H9 (cell line): ENCODE data around the gene DUSP7. TPM values are rescaled to one million over a fixed set of nuclear protein-coding genes. Genes with fewer than 3 reads are reported as not detected.
A peak's percentile ranks its signal among the peaks of the same experiment; 100 is the strongest.

ENCODE experiments used
- DNase-seq: peaks from one replicate; pipeline ENCODE4 v3.0.0-alpha.2; 2017
- H2AFZ ChIP-seq: one replicate; pipeline ENCODE4 v1.6.1; 2013; ENCODE audit warnings: mild to moderate bottlenecking, low read length, control low read depth, moderate library complexity
- H2AK5ac ChIP-seq: 2 replicates; pipeline ENCODE4 v1.6.1; 2013; ENCODE audit warnings: low read length, control low read depth, mixed read lengths; ENCODE audit not compliant: insufficient read length
- H2BK120ac ChIP-seq: one replicate; pipeline ENCODE4 v1.6.1; 2013; ENCODE audit warnings: low read depth, mild to moderate bottlenecking, low read length, control low read depth, inconsistent platforms; ENCODE audit not compliant: poor library complexity, severe bottlenecking
- H2BK12ac ChIP-seq: 2 replicates; pipeline ENCODE4 v1.6.1; 2013; ENCODE audit warnings: low read length, control low read depth, mixed read lengths, low read depth; ENCODE audit not compliant: insufficient read length
- H2BK15ac ChIP-seq: 2 replicates; pipeline ENCODE4 v1.6.1; 2013; ENCODE audit warnings: low read depth, low read length, control low read depth
- H2BK20ac ChIP-seq: one replicate; pipeline ENCODE4 v1.6.1; 2013; ENCODE audit warnings: low read depth, mild to moderate bottlenecking, low read length, control low read depth, inconsistent platforms; ENCODE audit not compliant: poor library complexity, severe bottlenecking
- H2BK5ac ChIP-seq: 2 replicates; pipeline ENCODE4 v1.6.1; 2013; ENCODE audit warnings: low read length, control low read depth, mixed read lengths; ENCODE audit not compliant: insufficient read length
- H3K14ac ChIP-seq: 2 replicates; pipeline ENCODE4 v1.6.1; 2013; ENCODE audit warnings: low read length, control low read depth; ENCODE audit not compliant: insufficient read depth
- H3K18ac ChIP-seq: 2 replicates; pipeline ENCODE4 v1.6.1; 2013; ENCODE audit warnings: low read depth, mild to moderate bottlenecking, mixed read lengths, low read length, control low read depth; ENCODE audit not compliant: insufficient read length
- H3K23ac ChIP-seq: 2 replicates; pipeline ENCODE4 v1.6.1; 2013; ENCODE audit warnings: low read length, control low read depth, mixed read lengths, low read depth; ENCODE audit not compliant: insufficient read length
- H3K23me2 ChIP-seq: 2 replicates; pipeline ENCODE4 v1.6.1; 2013; ENCODE audit warnings: low read depth, mild to moderate bottlenecking, mixed read lengths, low read length, control low read depth; ENCODE audit not compliant: insufficient read length, poor library complexity, severe bottlenecking
- H3K27ac ChIP-seq: 2 replicates; pipeline ENCODE4 v1.5.1; 2013; ENCODE audit warnings: low read length, control low read depth, mixed read lengths, low read depth; ENCODE audit not compliant: insufficient read length
- H3K27me3 ChIP-seq: 2 replicates; pipeline ENCODE4 v1.6.1; 2013; ENCODE audit warnings: low read length, control low read depth, inconsistent platforms; ENCODE audit not compliant: insufficient read depth
- H3K4ac ChIP-seq: 2 replicates; pipeline ENCODE4 v1.6.1; 2013; ENCODE audit warnings: low read depth, mild to moderate bottlenecking, control low read depth, inconsistent platforms, low read length, moderate library complexity
- H3K4me1 ChIP-seq: 2 replicates; pipeline ENCODE4 v1.6.1; 2013; ENCODE audit warnings: low read length, control low read depth, inconsistent platforms; ENCODE audit not compliant: insufficient read depth
- H3K4me2 ChIP-seq: 2 replicates; pipeline ENCODE4 v1.6.1; 2013; ENCODE audit warnings: low read length, control low read depth, mixed read lengths; ENCODE audit not compliant: insufficient read length, insufficient read depth
- H3K56ac ChIP-seq: 2 replicates; pipeline ENCODE4 v1.6.1; 2013; ENCODE audit warnings: low read depth, mild to moderate bottlenecking, mixed read lengths, low read length, control low read depth; ENCODE audit not compliant: insufficient read length
- H3K79me1 ChIP-seq: 2 replicates; pipeline ENCODE4 v1.6.1; 2013; ENCODE audit warnings: low read depth, mild to moderate bottlenecking, moderate library complexity, low read length, control low read depth, inconsistent platforms; ENCODE audit not compliant: insufficient read depth, poor library complexity, severe bottlenecking
- H3K79me2 ChIP-seq: 2 replicates; pipeline ENCODE4 v1.6.1; 2013; ENCODE audit warnings: low read length, control low read depth, inconsistent platforms; ENCODE audit not compliant: insufficient read depth
- H3K9ac ChIP-seq: 2 replicates; pipeline ENCODE4 v1.6.1; 2013; ENCODE audit warnings: low read length, control low read depth, mixed read lengths; ENCODE audit not compliant: insufficient read length; ENCODE audit errors: extremely low read depth
- H3K9me3 ChIP-seq: one replicate; pipeline ENCODE4 v1.6.1; 2013; ENCODE audit warnings: low read depth, low read length, inconsistent platforms; ENCODE audit not compliant: control insufficient read depth
- H3T11ph ChIP-seq: one replicate; pipeline ENCODE4 v1.6.1; 2013; ENCODE audit warnings: mild to moderate bottlenecking, low read length, control low read depth, inconsistent platforms
- H4K20me1 ChIP-seq: one replicate; pipeline ENCODE4 v1.6.1; 2013; ENCODE audit not compliant: control insufficient read depth, insufficient read length, insufficient read depth
- H4K5ac ChIP-seq: 2 replicates; pipeline ENCODE4 v1.6.1; 2013; ENCODE audit warnings: low read depth, mild to moderate bottlenecking, mixed read lengths, low read length, control low read depth; ENCODE audit not compliant: insufficient read length
- H4K8ac ChIP-seq: replicated peaks from 2 replicates; pipeline ENCODE4 v1.6.1; 2013; ENCODE audit warnings: low read length, control low read depth, mixed read lengths, low read depth; ENCODE audit not compliant: insufficient read length
- H4K91ac ChIP-seq: 2 replicates; pipeline ENCODE4 v1.6.1; 2013; ENCODE audit warnings: low read depth, mild to moderate bottlenecking, moderate library complexity, mixed read lengths, low read length, control low read depth; ENCODE audit not compliant: insufficient read length
- H3K27ac Mint-ChIP-seq, 3 experiments: 2 replicates in 2 of 3; 3 replicates in 1 of 3; pipeline ENCODE4 v1.8.0; 2020 to 2021; ENCODE audit warnings: mixed read lengths in 3 of 3, mild to moderate bottlenecking in 1 of 3, moderate library complexity in 1 of 3
- H3K27me3 Mint-ChIP-seq: 2 replicates; pipeline ENCODE4 v1.8.0; 2021; ENCODE audit warnings: low read depth, mild to moderate bottlenecking, moderate library complexity, mixed read lengths
- H3K36me3 Mint-ChIP-seq, 3 experiments: 2 replicates in 2 of 3; 3 replicates in 1 of 3; pipeline ENCODE4 v1.8.0; 2020 to 2021; ENCODE audit warnings: low read depth in 3 of 3, mixed read lengths in 3 of 3; ENCODE audit not compliant: insufficient read depth in 1 of 3
- H3K4me1 Mint-ChIP-seq, 2 experiments: 2 replicates each; pipeline ENCODE4 v1.8.0; 2020; ENCODE audit warnings: mixed read lengths in 2 of 2
- H3K4me3 Mint-ChIP-seq, 2 experiments: 2 replicates in 1 of 2; 3 replicates in 1 of 2; pipeline ENCODE4 v1.8.0; 2020 to 2021; ENCODE audit warnings: mild to moderate bottlenecking in 2 of 2, mixed read lengths in 2 of 2, moderate library complexity in 1 of 2
- H3K9me3 Mint-ChIP-seq, 2 experiments: 2 replicates in 1 of 2; 3 replicates in 1 of 2; pipeline ENCODE4 v1.8.0; 2020; ENCODE audit warnings: mild to moderate bottlenecking in 2 of 2, mixed read lengths in 2 of 2, moderate library complexity in 1 of 2
- CTCF ChIP-seq: fragments of 200-600 bp; sonication (generic); conservative IDR thresholded peaks from 3 replicates; pipeline ENCODE4 v1.8.0; 2021; ENCODE audit warnings: antibody characterized with exemption, mild to moderate bottlenecking
- WGBS: extraction: QIAGEN DNeasy Blood & Tissue Kit; methylation state at CpG from one replicate; pipeline ENCODE4 v1.1.7; 2013; ENCODE audit warnings: missing lambda C conversion rate, low lambda C conversion rate, mixed read lengths; ENCODE audit not compliant: insufficient read length; ENCODE audit errors: extremely low coverage; 5-methylcytosine and 5-hydroxymethylcytosine counted together
- total RNA-seq: library from RNA; stranded (reverse); gene quantifications from 2 replicates; pipeline ENCODE4 v1.2.1, GENCODE V29; 2021

DUSP7 gene
- total RNA-seq, 1 experiment from 2014 or later: 24.0 TPM

GRCh38 chr3:52006820-52007133 lies 49.6 kb downstream of the DUSP7 start:
- TF ChIP-seq CTCF: no peak
- no peaks in the 10 kb centered on the region for H3K9me3 Mint-ChIP-seq
- Histone ChIP-seq H3K9ac (no peak overlapping the region), H4K20me1 (no peaks in the 10 kb centered on the region), H3K4me2 (no peak overlapping the region), H3K9me3 (no peaks in the 10 kb centered on the region), H3K23ac (no peak overlapping the region), H3K18ac (no peak overlapping the region), H3K27me3 (no peaks in the 10 kb centered on the region), H2BK120ac (no peak overlapping the region), H4K5ac (no peak overlapping the region), H2BK20ac (no peak overlapping the region), H2BK5ac (no peak overlapping the region), H2BK12ac (no peak overlapping the region), H3K23me2 (no peaks in the 10 kb centered on the region), H3K56ac (no peak overlapping the region), H3K14ac (0 out of 2 replicates have a peak overlapping the region, but pooled peaks have one; percentile 31), H2AFZ (no peak overlapping the region), H3K4ac (no peak overlapping the region), H2AK5ac (no peak overlapping the region), H3T11ph (no peak overlapping the region), H3K27ac (no peak overlapping the region), H3K79me1 (no peaks in the 10 kb centered on the region), H4K91ac (no peak overlapping the region), H3K79me2 (no peaks in the 10 kb centered on the region), H3K4me1 (peaks cover 15% of the 10 kb centered on the region; the same call in 1 of the 2 replicates), H2BK15ac (no peak overlapping the region), H4K8ac (no peak overlapping the region)
- DNase-seq: no peak
- peaks cover 4% of the 10 kb centered on the region for H3K27me3 Mint-ChIP-seq
- H3K4me1 Mint-ChIP-seq: peaks cover 46 to 60% of the 10 kb centered on the region in 2 experiments
- no CpG with 5 or more reads among the region's 6 CpGs for WGBS
- no peaks in the 10 kb centered on the region; a peak in 1 of 7 replicates for H3K36me3 Mint-ChIP-seq
- H3K4me3 Mint-ChIP-seq: no peak overlapping the region
- no peak overlapping the region; a peak in 1 of 7 replicates for H3K27ac Mint-ChIP-seq
